T-cell (primary cell): ENCODE data around the gene ZDHHC13. TPM values are rescaled to one million over a fixed set of nuclear protein-coding genes. Genes with fewer than 3 reads are reported as not detected.

Experiments
- ATAC-seq, 4 experiments: fragments of 200-7000 bp in 3 of 4; fragments of 150-1000 bp in 1 of 4; cut with Tn5 transposase; replicated peaks in 1 of 4; 1 replicate in 3 of 4; 2 replicates in 1 of 4; pipeline ENCODE4 v1.10.0; 2021; ENCODE audit warnings: moderate library complexity in 3 of 4, mild to moderate bottlenecking in 2 of 4, moderate number of reproducible peaks in 1 of 4
- CTCF ChIA-PET, 2 donors: fragments of 300-600 bp; sonication (Branson Sonifier 250); formaldehyde crosslinking; loops; one replicate each; lab custom pipeline; 2022; ENCODE audit warnings: antibody characterized with exemption in 2 of 2; lab: Charles Lee
- POLR2A ChIA-PET, 2 donors: fragments of 300-600 bp; sonication (Branson Sonifier 250); formaldehyde crosslinking; loops; one replicate each; lab custom pipeline; 2022; ENCODE audit warnings: antibody characterized with exemption in 2 of 2; lab: Charles Lee
- DNase-seq, 35 experiments: peaks; one replicate each; pipeline versions ENCODE4 v3.0.0 to v3.0.0-alpha.2; 2013 to 2023
- H3K27ac ChIP-seq: one replicate; pipeline ENCODE4 v1.5.1; 2013; ENCODE audit warnings: low read length
- H3K27me3 ChIP-seq, 2 experiments: replicated peaks in 1 of 2; 1 replicate in 1 of 2; 2 replicates in 1 of 2; pipeline versions ENCODE4 v1.6.1 to v1.7.0; 2013; ENCODE audit warnings: low read length in 1 of 2, mixed read lengths in 1 of 2; ENCODE audit not compliant: control insufficient read depth in 2 of 2, insufficient read depth in 2 of 2; ENCODE audit errors: extremely low read depth in 1 of 2
- H3K36me3 ChIP-seq, 2 donors: 1 replicate in 1 of 2; 2 replicates in 1 of 2; pipeline versions ENCODE4 v1.6.1 to v1.7.0; 2013; ENCODE audit warnings: low read length in 1 of 2; ENCODE audit not compliant: control insufficient read depth in 2 of 2, insufficient read depth in 1 of 2; ENCODE audit errors: extremely low read depth in 1 of 2
- H3K4me1 ChIP-seq, 2 experiments: 1 replicate in 1 of 2; 2 replicates in 1 of 2; pipeline versions ENCODE4 v1.6.1 to v1.7.0; 2013; ENCODE audit warnings: low read length in 2 of 2, mixed read lengths in 1 of 2; ENCODE audit not compliant: insufficient read depth in 2 of 2, control insufficient read depth in 1 of 2; ENCODE audit errors: extremely low read depth in 1 of 2
- H3K4me3 ChIP-seq, 2 donors: 1 replicate in 1 of 2; 2 replicates in 1 of 2; pipeline versions ENCODE4 v1.5.1 to v1.7.0; 2013; ENCODE audit warnings: mild to moderate bottlenecking in 2 of 2, low read length in 1 of 2, moderate library complexity in 1 of 2; ENCODE audit not compliant: control insufficient read depth in 1 of 2; ENCODE audit errors: extremely low read depth in 1 of 2
- H3K9me3 ChIP-seq: 2 replicates; pipeline ENCODE4 v1.7.0; 2013
- H3K27ac Mint-ChIP-seq, 2 donors: one replicate each; pipeline ENCODE4 v1.8.0; 2020 to 2021; ENCODE audit warnings: mild to moderate bottlenecking in 2 of 2, mixed read lengths in 2 of 2
- H3K27me3 Mint-ChIP-seq, 2 donors: one replicate each; pipeline ENCODE4 v1.8.0; 2021 to 2022; ENCODE audit warnings: mixed read lengths in 2 of 2
- H3K36me3 Mint-ChIP-seq: one replicate; pipeline ENCODE4 v1.8.0; 2021; ENCODE audit warnings: mixed read lengths
- H3K4me1 Mint-ChIP-seq, 3 donors: one replicate each; pipeline ENCODE4 v1.8.0; 2020 to 2022; ENCODE audit warnings: mixed read lengths in 3 of 3, mild to moderate bottlenecking in 1 of 3
- H3K4me3 Mint-ChIP-seq, 3 donors: one replicate each; pipeline ENCODE4 v1.8.0; 2020 to 2022; ENCODE audit warnings: mild to moderate bottlenecking in 3 of 3, mixed read lengths in 3 of 3, moderate library complexity in 3 of 3
- H3K9me3 Mint-ChIP-seq, 3 donors: one replicate each; pipeline ENCODE4 v1.8.0; 2020 to 2022; ENCODE audit warnings: mixed read lengths in 3 of 3
- WGBS: methylation state at CpG from one replicate; pipeline ENCODE4 v1.1.5; 2013; ENCODE audit warnings: missing lambda C conversion rate; ENCODE audit not compliant: insufficient coverage; 5-methylcytosine and 5-hydroxymethylcytosine counted together
- total RNA-seq, 35 experiments: library from RNA in 6 of 35; stranded (reverse) in 6 of 35; fragments of 120-200 nt in 1 of 35; gene quantifications; one replicate each; pipeline versions ENCODE4 v1.2.1 to v1.2.4 and lab custom pipeline; 2013 to 2026

ZDHHC13 gene
- total RNA-seq, 5 donors from 2014 or later (not counting 1 experiment from before 2014, with no cell fraction given), result 10.2 to 16.3 (median 13.4) TPM

DNA sequence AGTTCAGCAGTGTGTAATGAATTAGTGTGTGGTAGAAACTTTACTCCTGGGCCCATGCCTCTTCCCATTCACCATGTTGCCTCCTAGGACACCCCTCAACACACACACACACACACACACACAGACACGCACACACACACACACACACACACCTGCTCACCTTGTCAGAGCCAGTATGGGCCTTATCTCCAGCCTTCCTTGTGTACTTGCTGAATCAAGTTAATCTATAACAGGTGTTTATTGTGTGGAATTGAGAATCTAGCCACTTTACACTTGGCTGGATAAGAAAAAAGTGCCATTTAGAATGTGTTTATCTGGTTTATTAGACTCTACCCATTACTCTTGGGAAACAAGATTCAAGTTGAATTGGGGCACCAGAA lies 14.5 kb upstream of the ZDHHC13 start:
- H3K27ac ChIP-seq, result no peak overlapping the region
- H3K27me3 ChIP-seq, result no peaks in the 10 kb centered on the region
- no peaks in the 10 kb centered on the region for H3K4me1 ChIP-seq
- H3K4me3 ChIP-seq, result no peak overlapping the region
- ChIA-PET CTCF (interaction anchor here in 1 of 2 donors (0.8 kb wide), 1 partner anchor 32 kb away, joined by 5 read pairs; no protein-coding TSS in a partner anchor), POLR2A (no interaction called here)
- Mint-ChIP-seq H3K9me3 (peaks cover 0 to 5% (median 4%) of the 10 kb centered on the region in 3 donors), H3K27me3 (peaks cover 17 to 23% of the 10 kb centered on the region in 2 donors), H3K4me1 (no peaks in the 10 kb centered on the region), H3K4me3 (no peak overlapping the region), H3K36me3 (no peaks in the 10 kb centered on the region), H3K27ac (no peak overlapping the region)
- H3K9me3 ChIP-seq, result no peaks in the 10 kb centered on the region
- no CpG with 5 or more reads among the region's 1 CpG for WGBS
- DNase-seq (no peak), ATAC-seq (no peak)
- H3K36me3 ChIP-seq, result no peaks in the 10 kb centered on the region

DNA sequence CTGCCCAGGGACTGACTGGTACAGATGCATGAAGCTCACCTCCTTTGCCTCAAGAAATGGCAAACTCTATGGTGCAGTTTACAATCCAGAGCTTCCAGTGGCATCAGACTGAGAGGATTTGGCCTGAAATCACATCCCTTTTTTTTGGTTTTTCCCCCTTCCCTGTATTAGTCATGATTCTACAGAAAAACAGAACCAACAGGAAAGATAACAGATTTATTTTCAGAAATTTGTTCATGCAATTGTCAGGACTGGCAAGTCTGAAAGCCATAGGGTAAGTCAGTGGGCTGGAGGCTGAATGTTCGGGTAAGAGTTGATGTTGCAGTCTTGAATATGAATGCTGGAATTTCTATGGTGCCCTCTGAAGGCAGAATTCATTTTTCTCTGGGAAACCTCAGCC lies 12.0 kb upstream of the ZDHHC13 start:
- Mint-ChIP-seq H3K27me3 (peaks cover 9 to 15% of the 10 kb centered on the region in 2 donors), H3K27ac (no peak overlapping the region), H3K4me1 (no peaks in the 10 kb centered on the region), H3K9me3 (peaks cover 0 to 5% (median 4%) of the 10 kb centered on the region in 3 donors), H3K36me3 (no peaks in the 10 kb centered on the region), H3K4me3 (no peak overlapping the region)
- ATAC-seq (no peak), DNase-seq (no peak)
- CTCF ChIA-PET, result no interaction called here
- Histone ChIP-seq H3K27me3 (peaks cover 0 to 13% of the 10 kb centered on the region in 2 experiments), H3K36me3 (no peaks in the 10 kb centered on the region), H3K4me1 (no peaks in the 10 kb centered on the region), H3K4me3 (no peak overlapping the region), H3K9me3 (no peaks in the 10 kb centered on the region), H3K27ac (no peak overlapping the region)
- POLR2A ChIA-PET, result no interaction called here
- WGBS, result no CpG with 5 or more reads among the region's 1 CpG

DNA sequence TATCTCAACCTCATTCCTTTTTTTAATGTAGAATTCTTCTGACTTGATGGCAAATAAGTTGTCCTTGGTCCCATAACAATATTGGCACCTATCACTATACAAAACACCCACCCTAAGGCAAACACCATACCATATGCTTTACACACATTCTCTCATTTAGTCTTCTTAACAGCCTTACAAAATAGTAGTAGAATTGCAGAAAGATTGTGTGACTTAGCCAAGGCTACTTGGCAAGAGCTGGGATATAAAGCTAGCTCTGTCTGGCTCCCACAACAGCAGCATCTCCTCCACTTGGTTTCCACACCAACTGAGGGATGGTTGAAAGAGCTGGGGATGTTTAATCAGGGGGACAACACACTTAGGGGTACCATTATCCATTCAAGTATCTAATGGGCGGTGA lies 9.8 kb upstream of the ZDHHC13 start:
- Histone ChIP-seq H3K9me3 (no peaks in the 10 kb centered on the region), H3K27me3 (peaks cover 0 to 13% of the 10 kb centered on the region in 2 experiments), H3K4me1 (no peaks in the 10 kb centered on the region), H3K36me3 (no peaks in the 10 kb centered on the region), H3K27ac (no peak overlapping the region), H3K4me3 (no peak overlapping the region)
- Mint-ChIP-seq H3K4me3 (no peak overlapping the region), H3K4me1 (no peaks in the 10 kb centered on the region), H3K27me3 (peaks cover 9 to 15% of the 10 kb centered on the region in 2 donors), H3K36me3 (no peaks in the 10 kb centered on the region), H3K9me3 (no peaks in the 10 kb centered on the region), H3K27ac (no peak overlapping the region)
- DNase-seq, result no peak
- POLR2A ChIA-PET, result no interaction called here
- no CpG with 5 or more reads among the region's 1 CpG for WGBS
- CTCF ChIA-PET, result interaction anchor here in 1 of 2 donors (0.6 kb wide), 1 partner anchor 10 kb away, joined by 4 read pairs; the partner anchor contains the start of gene ZDHHC13
- no peak for ATAC-seq

DNA sequence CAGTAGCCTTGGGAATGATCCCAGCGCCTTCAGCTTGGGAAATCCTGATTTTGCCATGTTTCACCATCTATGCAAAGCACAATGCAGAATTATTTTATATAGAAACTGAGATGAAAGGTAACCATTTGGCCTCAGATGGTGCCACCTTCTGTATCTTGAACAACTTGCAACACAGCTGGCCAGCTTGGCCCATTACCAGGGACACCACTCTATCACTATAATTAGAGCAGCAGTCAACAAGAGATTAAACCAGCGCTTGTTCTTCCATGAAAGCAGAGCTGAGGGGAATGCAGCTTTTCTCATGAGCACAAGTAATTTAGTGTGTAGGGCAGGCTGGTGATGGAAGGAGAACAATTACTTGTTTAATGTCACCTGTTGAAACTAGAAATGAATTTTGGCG lies 6.7 kb upstream of the ZDHHC13 start:
- Mint-ChIP-seq H3K27ac (no peak overlapping the region), H3K4me3 (no peak overlapping the region), H3K27me3 (peaks cover 9 to 12% of the 10 kb centered on the region in 2 donors), H3K36me3 (no peaks in the 10 kb centered on the region), H3K9me3 (no peaks in the 10 kb centered on the region), H3K4me1 (no peaks in the 10 kb centered on the region)
- no peaks in the 10 kb centered on the region for H3K4me1 ChIP-seq
- DNase-seq (no peak), ATAC-seq (no peak)
- no peak overlapping the region for H3K4me3 ChIP-seq
- no peaks in the 10 kb centered on the region for H3K9me3 ChIP-seq
- peaks cover 2 to 13% of the 10 kb centered on the region in 2 experiments for H3K27me3 ChIP-seq
- ChIA-PET POLR2A (no interaction called here), CTCF (interaction anchor here (0.9 to 1.0 kb wide), 2 partner anchors 34 to 40 kb away, joined by 3 read pairs; no protein-coding TSS in a partner anchor)
- H3K36me3 ChIP-seq, result no peaks in the 10 kb centered on the region
- WGBS, result 100% methylated on average over 1 of the region's 3 CpGs
- H3K27ac ChIP-seq, result no peak overlapping the region

DNA sequence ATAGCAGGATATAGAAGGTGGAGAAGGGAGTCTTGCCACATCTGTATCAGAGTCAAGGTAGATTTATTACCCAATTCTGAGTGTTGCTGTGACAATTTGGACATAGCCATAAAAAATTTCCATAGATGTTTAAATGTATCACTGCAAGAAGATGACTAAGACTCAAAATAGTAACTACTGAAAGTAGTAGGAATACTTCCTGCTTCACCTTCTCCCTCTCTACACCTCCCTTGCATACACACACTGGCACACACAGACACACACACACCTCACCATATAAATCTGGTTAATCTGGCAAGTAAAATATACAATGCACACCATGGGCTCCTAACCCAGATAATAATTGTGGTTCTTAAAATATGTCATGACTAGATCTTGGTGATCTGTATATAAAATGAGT lies 5.2 kb upstream of the ZDHHC13 start:
- Mint-ChIP-seq H3K9me3 (no peaks in the 10 kb centered on the region), H3K4me1 (peaks cover 6 to 7% (median 7%) of the 10 kb centered on the region in 3 donors), H3K36me3 (no peaks in the 10 kb centered on the region), H3K27me3 (peaks cover 5 to 9% of the 10 kb centered on the region in 2 donors), H3K27ac (no peak overlapping the region), H3K4me3 (no peak overlapping the region)
- Histone ChIP-seq H3K4me1 (peaks cover 0 to 5% of the 10 kb centered on the region in 2 experiments), H3K27me3 (peaks cover 2 to 13% of the 10 kb centered on the region in 2 experiments), H3K4me3 (no peak overlapping the region), H3K9me3 (no peaks in the 10 kb centered on the region), H3K27ac (no peak overlapping the region), H3K36me3 (no peaks in the 10 kb centered on the region)
- CTCF ChIA-PET, result no interaction called here
- POLR2A ChIA-PET, result no interaction called here
- DNase-seq, result no peak
- no peak for ATAC-seq

DNA sequence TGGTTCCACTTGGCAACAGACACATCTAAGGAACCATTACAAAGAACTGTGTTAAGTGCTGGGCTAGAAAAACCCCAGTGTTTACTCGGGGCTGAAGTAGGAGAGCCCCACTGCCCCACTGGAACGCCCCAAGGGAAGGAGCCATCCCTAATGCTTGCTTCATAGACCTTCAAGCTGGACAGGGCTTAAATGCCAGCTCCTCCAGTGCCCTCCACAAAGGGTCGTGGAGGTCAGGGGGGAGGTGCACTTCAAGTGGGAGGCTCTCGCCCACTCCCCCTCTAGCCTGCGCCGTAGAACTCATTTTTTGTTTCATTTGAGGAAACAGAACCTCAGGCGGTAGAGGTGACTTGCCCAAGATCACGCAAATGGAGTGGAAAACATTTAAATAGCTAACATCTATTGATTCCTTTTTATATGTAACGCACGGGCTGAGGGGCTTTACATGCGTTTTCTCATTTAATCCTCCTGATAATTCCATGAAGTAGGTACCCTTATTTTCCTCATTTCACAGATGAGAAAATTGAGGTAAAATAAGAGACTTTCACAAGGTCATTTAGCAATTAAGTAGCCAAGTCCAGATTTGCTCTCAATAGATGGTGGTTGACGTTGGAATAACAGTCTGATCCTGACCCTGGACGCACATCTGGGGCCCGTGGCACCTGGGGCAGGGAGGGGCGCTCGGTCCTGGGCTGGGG lies 545 bp upstream of the ZDHHC13 start:
- H3K4me1 Mint-ChIP-seq, result peaks cover 45 to 49% (median 46%) of the 10 kb centered on the region in 3 donors
- H3K4me1 ChIP-seq, result peaks cover 7 to 21% of the 10 kb centered on the region in 2 experiments
- H3K4me3 Mint-ChIP-seq, result peak overlapping the region; percentile 91 to 93 (median 93)
- CTCF ChIA-PET, result interaction anchor here (0.6 to 1.4 kb wide), 3 partner anchors 9 to 46 kb away, joined by 4 to 5 read pairs (median 4); no protein-coding TSS in a partner anchor
- peak in 1 of 35 experiments; percentile 15 for DNase-seq
- peaks cover 0 to 2% of the 10 kb centered on the region in 2 experiments for H3K27me3 ChIP-seq
- no peak for ATAC-seq
- H3K27ac ChIP-seq, result no peak overlapping the region
- H3K9me3 Mint-ChIP-seq, result no peaks in the 10 kb centered on the region
- POLR2A ChIA-PET, result interaction anchor here in 1 of 2 donors (0.6 kb wide), 1 partner anchor 24 kb away, joined by 4 read pairs; no protein-coding TSS in a partner anchor
- H3K36me3 Mint-ChIP-seq, result peaks cover 12% of the 10 kb centered on the region
- peak overlapping the region in 1 of 2 donors; percentile 80 for H3K27ac Mint-ChIP-seq
- no peaks in the 10 kb centered on the region for H3K27me3 Mint-ChIP-seq
- peak overlapping the region; percentile 79 to 97 for H3K4me3 ChIP-seq
- H3K9me3 ChIP-seq, result no peaks in the 10 kb centered on the region
- H3K36me3 ChIP-seq, result no peaks in the 10 kb centered on the region
- 0% methylated on average over 5 of the region's 16 CpGs for WGBS
